Activated effector memory CD4-positive, alpha-beta T cell treated with Interleukin-2 at 50 U/mL for 16 hours (primary cell): ENCODE results near the gene SEMA3F.

Source experiments
- DNase-seq: peaks from one replicate; pipeline ENCODE4 v3.0.0-alpha.2; 2020

Gene SEMA3F

DNA sequence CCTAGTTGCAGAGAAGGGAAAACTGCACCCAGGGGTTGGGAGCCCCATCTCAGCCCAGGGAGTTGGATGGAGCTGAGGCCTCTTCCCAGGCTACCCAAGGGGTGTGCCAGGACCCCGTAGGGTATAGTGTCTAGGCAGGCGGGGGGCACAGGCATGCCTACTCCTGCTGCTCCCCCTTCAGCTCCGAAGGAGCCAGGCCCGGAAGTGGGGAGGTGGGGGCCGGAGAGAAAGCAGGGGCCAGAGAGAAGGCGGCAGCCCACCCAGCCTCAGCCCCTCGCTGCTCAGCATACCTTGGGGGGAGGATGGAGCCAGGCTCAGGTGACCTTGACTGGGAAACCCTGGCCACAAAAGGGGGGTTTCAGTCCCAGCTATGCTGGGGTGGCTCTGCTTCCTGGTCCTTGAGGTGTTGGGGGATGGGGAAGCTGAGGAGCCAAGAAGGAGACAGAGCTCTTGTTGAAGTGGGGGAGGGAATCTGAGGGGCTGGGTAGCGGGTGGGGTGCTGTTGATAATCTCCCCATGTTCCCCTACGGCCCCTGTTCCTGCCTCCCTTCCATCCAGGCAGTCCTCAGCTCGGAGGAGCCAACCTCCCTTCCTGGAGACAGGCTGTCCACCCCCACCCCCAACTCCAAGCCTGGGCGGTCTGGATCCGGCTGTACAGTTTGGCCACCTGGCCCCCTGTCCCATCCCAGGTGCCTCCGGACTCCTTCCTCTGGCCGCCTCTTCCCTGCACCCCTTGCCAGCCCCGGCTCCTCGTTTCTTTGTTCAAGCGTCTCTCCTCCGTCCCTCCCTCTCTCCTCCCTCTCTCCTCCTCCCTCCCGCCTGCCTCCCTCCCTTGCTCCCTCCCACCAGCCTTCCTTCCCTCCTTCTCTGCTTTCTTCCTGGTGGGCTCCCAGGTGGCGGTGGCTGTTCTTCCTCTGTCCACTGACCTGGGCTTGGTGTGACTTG is 1.7 kb downstream of the SEMA3F start:
- DNase-seq: no peak

DNA sequence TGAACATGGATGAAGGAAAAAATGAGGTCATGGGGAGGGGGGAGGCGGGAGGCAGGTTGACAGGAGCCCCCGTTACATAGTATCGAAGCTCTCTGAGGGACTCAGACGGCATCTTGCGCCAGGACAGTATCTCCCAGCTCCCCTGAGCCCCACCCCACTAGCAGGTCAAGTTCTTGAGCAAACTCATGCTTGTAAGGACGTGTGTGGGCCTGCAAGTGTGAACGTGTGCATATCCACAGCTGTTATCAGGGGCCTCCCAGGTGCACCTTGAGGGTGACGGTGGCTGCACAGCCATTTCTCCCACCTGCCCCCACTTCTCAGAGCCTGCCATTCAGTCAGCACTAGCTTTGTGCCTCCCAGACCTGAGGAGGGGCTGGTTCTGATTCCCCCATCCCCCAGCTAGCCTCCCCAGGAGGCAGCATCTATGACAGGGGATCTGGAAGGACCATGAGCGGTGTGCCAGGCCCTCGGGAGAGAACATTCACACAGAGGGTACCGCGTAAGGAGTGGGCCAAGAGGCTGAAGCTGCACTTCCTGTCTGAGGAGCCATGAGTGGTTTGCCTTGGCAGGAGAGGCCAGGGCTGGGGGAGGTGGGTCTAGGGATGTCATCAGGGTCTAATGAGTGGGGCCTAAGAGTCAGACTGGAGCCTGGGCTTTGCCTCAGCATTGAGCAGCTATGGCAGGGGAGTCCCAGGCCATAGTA is 2.9 kb downstream of the SEMA3F start:
- no peak for DNase-seq

DNA sequence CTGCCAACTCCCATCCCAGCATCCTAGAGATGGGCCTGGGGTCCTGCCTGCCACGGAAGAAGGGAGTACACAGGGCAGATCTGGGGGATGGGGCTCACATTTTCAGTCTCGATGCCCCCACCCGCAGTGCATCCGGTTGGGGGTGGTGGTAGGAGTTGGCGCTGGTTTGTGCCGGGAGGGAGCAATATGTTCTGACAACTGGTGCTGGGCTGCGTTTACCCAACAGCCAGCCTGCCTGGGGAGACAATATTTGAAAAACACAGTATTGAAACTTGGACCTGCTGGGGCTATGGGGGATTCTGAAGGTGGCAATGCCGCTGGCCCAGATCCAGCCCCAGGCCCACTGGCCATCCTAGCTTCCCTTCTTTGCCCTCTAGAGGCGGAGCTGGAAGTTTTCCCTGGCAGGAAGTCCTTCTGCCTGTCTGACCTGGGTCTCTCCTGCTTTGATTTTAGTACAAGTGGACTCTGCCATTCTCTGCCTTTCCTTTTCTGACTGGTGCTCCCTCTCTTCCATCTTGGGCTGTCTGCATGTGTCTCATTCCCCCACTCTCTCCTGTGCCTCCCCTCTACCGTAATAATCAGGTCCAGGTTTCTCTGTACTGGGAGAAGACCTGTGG is 3.5 kb downstream of the SEMA3F start:
- no peak for DNase-seq

DNA sequence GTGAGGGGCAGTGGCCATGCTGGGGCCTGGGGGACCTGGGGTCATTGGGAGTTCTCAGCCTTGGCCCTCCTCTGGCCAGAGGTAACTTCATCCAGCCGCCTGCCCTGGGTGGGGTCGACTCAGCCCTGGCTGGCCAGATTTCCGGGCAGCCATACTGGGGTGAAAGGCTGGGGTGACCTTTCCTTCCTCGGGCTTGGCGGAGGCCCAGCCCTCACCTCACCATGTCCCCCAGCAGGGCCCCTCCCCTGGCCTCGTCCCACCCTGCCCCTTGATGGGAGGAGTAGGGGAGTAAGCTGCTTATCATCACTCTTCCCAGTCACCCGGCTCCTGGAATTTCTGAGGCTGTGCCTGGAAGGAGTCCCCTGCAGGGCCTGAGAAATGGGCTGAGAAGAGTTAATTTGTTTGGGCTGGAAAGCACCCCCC is 5.4 kb downstream of the SEMA3F start:
- DNase-seq: no peak

DNA sequence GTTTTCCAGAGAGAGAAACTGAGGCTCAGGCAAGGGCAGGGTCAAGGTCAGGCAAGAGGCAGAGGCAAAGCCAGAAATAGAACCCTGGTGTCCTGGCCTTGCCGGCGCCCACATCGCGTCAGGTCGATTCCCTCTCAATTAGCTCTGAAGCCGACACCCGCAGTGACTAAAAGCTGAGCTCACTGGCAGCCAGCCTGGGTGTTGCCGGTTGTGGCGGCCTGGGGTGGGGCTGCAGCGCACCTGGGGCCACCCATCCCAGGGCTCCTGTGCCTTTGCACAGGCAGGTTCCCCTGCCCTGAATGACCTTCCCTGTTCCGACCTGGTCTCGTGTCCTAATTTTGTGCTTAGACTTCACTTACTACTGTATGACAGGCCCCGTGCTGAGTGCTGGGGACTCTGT is 6.2 kb downstream of the SEMA3F start:
- no peak for DNase-seq

DNA sequence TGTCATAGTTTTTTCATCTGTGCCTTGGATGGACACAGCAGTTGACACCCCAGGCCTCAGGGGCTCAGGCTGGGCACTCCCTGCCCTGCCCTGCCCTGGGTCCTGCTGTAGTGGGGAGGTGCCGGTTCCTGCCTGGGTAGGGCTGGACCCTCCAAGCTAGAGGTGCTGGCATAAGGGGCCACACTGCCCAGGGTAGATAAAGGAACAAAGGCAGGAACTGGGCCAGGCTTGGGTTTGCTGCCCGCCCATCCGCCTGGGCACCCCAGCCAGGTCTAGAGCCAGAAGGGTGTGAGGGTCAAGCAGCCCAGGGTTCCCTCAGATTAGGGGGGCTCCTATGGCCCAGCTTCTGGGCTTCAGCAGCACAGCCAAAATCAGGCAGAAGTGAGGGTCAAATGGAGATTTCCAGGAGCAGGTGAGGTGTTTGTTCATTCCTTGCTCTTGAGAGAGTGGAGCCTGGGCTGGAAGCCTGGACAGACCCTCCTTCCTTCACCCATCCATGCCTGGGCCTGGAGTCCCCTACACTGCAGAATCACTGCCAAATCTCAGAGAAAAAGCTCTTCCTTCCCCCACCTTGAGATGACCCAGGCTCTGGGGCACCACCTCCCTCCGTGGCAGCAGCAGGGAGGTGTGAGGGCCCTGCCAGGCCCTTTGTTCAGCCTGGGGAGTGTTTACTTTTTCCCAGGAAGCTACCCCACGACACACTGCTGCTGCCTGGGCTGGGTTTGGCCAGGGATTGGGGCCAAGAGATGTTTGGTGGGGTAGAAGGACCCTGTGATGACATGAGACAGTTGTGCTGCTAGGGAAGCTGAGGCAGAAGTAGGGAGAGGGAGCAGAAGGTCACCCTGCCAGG is 7.1 kb downstream of the SEMA3F start:
- DNase-seq: no peak

DNA sequence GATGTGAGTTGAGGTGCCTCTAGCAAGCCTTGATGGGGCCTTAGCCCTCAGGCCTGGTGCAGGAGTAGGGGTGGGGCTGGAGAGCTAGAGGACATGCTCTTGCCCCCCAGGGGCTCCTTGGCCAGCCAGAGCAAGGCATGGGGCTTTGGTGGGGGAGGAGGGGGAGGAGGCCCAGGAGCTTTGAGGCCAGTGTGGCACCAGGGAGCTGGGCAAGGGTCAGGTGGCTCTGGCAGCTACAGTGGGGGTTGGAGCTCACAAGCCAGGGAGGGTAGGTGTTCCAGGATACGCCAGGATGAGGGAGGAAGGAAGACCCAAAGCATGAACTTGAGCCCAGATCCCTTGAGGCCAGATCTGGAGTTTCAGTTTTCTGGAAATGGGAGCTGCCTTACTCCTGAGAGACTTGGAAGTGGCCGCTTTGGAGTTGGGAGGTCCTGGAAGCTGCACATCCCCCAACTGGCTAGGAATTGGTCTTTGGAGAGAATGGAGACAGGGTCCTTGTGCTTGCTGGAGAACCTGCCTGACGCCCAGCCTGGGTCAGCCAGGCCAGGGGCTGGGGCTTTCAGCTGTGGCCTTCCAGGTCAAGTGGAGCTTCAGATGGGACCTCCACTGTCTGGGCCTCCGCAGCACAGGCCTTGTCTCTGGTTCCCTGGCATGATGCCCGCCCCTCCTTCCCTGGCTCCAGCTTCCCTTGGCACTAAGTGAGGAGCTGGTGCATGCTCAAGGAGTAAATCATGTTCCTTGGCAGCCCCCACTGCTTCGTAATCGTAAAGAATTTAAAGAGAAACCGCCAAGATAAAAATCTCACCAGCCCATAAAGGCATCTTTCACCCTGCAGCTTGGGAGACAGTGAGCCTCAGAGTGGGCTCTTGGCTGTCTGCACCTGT is 8.7 kb downstream of the SEMA3F start:
- DNase-seq: no peak

DNA sequence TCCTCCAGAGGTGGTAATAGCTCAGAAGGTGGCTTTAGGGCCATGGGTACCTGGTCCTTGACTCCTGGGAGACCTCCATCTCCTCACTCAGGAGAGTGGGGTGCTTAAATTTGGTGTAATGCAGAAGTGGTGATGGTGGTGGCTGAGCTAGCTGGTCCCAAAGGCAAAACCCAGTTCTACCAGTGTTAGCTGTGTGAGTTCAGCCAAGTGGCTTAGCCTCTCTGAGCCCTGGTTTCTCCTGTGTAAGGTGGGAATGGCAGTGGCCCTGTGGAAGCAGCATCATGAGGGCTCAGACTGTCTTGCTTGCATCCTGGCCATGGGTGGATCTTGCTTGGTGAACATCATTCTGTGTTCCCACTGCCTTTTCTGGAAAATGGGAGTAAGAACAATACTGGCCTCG is 9.4 kb downstream of the SEMA3F start:
- no peak for DNase-seq

DNA sequence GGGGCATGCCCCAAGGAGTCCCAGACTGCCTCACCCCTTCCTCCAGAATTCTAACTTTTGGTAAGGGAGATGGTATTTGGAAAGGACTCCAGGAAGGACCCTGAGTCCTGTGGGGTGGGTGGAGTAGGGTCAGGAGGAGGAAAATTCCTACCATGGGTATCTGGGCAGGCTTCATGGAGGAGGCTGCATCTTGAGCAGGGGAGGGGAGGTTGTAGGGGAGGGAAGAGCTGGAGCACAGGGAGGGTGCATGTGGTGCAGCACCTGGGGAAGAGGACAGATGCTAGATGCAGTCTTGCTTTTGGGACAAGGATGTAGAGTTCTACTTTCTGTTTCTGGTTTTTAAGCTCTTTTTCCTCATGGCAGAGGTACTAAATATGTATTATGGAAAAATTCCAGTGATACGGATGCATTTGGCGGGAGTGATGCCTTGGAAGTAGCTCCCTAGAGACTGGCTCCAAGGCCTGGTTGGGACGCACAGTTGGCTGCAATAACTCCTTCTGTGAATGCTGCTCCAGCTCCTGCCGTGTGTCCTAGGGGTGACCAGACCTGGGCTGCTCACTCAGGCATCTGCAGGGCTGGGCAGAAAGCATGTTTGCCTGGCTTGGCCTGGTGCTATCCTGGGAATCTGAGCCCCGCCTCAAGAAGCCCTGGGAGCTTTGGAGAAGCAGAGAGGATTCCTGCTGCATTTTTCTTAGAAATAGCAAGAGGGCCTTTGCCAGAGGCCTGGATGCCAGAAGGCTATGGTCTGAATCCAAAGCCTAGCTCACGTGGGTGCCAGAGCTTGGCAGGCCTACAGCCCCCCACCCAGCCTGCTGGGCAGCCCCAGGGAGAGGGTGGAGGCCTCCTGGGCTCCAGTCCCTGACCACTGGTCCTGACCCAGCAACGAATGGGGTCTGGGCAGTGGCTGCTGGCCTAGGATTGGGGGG is 10.1 kb downstream of the SEMA3F start:
- no peak for DNase-seq

DNA sequence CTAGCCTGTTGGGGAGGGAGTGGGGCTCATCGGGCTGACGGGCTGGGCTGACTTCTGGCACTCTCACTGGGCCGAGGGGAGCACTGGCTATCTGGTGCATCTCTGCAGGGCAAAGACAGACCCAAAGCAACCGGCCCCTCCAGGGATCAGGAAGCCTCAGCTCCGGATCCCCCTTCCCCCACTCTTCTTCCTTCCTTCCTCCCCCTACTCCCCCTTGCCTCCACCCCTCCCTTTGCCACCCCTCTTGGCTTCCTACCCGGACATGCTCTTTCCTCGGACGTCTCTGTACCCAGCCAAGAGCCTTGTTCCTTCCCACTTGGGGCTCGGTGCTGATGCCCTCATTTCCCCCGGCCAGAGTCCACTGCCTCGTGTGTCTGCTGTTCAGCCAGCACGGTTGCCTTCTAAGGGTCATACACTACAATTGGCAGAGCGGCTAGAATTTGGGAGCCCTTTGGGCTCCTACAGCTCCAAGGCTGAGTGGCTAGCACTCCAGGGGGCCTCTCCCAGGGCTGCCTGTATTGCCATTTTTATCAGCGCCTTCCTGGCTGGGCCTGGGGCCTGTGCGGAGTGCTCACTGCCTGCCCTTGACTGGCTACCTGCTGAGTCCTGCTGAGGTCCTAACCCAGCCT is 10.9 kb downstream of the SEMA3F start:
- no peak for DNase-seq

DNA sequence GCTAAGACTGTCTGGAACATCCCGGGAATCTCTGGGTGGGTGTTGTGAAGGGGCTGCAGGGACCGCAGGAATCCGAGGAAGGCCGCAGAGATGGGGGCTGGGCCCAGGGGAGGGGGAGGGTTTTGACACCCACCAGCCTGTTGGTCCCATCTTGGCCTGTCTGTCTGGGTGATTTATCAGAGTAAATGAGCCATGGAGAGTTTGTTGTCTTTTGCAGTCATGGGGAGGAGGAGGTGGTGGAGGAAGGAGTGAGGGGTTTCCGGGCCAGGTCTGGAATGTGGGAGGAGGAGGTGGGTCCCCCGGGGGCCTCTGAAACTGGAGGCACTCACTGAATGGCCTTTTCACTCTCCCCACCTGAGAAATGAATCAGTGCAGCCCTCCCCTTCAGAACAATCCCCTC is 11.5 kb downstream of the SEMA3F start:
- no peak for DNase-seq

DNA sequence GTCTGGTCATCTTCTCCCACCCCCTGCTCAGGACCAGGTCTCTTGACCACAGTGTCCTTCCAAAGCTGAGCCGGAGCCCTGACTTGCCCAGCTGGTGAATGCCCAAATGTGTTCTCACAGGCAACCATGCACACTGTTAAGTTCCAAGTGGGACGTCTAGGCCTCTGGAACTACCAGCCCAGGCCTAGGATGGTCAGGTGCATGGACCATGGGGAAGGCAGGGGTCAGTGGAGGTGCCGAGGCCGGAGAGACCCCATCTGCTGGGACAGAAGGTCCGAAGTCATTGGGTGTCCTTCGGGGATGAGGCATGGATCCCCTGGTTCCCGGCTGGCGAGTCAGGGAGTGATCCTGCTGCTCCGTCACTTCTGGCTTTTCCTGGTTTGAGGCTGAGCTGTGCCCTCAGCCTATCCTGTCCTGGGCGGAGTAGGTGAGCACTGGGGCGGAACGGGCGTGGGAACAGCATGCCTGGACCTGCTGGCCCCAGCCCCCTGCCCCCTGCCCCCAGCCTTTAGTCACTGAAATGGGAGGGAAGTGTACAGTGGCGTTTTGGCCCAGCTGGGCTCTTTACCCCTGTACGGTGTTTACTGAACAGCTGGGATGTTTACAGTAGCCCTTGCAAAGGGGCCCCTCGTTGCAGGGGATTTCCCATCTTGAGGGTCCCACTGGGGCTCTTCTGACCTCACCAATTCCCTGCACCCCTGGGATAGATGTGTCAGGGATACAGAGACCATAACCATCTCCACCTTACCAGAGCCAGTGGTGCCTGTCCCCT is 12.1 kb downstream of the SEMA3F start:
- no peak for DNase-seq

DNA sequence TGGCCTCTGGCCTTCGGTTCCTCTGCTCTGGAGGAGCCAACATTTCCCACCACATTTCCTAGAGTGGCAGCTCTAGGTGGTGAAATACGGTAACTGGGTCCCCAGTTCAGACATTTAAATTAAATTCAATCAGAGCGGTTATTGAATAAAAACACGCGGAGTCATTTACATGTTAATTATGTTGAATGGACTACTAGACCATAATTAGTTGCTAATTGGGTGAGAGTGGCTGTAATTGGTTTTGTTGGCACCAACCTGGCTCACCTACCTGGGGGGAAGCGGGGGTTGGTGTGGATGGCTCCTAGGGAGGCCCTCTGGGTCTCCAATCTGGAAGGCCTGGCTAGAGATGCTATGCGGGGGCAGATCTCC is 12.7 kb downstream of the SEMA3F start:
- no peak for DNase-seq

DNA sequence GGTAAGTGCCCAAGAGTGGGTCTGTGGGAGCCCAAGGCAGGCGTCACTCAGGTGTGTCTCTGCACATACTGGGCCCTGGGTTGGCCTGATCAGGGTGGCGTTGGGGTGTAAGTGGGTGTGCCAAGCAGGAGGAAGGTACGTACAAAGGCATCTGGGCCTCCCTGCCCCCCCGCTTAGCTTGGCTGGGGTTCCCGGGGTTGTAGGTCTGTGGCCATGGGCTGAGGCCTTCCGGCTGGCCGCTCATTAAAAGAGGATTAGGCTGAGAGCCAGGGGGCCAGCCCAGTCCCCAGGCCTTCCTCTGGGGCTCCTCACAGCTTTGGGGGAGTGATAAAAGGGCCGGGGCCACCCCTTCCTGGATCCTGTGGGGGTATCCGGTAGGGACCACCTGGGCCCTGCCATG is 13.3 kb downstream of the SEMA3F start:
- DNase-seq: no peak

DNA sequence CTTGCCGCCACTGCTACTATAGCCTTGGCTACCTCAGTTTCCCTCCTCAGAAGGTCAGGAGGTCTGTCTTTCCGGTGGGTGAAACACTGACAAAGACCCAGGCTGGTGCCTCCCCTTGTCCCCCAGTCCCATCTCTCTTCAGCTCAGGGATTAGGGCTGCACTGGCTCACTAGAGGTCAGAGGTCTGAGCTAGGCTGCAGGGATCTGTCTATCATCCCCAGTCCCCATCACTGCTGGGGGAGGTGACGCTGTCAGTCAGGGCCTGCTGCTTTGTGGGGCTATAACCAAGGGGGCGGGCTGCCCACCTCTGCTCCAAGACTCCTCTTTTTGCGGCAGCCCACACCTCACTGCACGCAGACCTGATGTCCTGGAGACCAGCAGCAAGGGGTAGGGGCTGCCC is 13.7 kb downstream of the SEMA3F start:
- DNase-seq: no peak

DNA sequence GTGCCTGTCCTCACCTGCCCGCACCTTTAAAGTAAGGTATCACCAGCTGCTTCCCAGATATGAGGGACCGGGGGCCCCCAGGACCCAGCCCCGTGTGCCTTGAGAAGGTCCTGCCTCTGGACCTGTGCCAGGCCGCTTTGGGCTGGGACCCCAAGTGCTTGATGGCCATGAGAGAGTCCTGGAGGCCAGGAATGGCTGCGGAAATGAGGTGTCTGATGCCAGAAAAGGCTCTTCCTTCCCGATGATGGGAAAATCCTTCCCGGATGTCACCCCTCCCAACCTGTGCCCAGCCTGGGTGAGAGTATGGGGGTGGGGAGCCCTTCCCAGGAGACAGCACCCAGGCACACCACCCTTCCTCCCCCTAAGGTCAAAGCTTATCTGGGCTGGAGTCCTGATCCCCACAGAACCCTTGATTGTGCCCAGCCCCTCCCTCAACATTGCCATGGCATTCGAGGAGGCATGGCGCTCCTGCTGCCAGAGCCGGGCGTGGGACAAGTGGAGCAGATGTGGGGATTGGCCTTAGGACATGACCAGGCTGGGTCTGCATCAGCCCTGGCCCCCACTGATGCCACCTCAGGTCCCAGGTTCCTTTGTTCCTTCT is 14.2 kb downstream of the SEMA3F start:
- no peak for DNase-seq

DNA sequence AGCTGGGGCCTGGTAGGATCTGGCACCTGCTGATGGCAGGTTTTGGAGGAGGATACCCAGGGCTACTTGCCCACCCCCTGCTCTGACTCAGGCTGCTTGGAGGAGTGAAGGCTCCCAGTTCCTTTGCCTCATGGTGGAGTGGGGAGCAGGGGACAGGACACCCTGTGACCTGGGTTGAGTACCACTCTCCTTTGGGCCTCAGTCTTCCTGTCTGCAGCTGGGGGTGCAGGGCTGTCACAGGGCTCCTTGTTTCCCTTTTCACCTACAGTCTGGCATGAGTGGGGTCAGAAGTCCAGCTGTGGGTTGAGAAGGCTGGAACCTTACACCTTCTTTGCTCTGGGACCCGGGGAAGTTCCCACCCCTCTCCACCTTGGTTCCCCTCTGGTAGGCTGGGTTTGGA is 14.7 kb downstream of the SEMA3F start:
- DNase-seq: no peak

DNA sequence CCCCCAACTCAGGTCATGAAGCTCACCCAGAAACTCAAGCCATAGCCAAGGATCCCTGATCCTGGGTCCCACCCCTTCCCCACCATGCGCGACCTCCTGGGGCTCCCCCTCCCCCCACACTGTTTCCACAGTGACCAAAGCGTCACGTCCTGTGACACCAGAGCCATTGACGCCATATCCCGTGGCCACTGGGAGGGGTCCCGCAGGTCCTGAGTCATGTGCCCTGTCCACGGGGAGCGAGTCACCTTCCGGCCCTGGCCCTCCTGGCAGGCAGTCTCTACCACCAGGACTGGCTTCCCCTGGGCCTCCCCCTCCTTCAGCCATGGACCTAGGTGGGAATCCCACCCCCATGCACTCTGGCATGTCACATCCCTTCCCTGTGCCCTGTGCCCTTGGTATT is 15.6 kb downstream of the SEMA3F start:
- no peak for DNase-seq
